ENCODE data around the gene ARHGAP22. TPM values are rescaled to one million over a fixed set of nuclear protein-coding genes. Genes with fewer than 3 reads are reported as not detected.

ARHGAP22 gene
- total RNA-seq, 1 donor: 22.9 TPM

DNA sequence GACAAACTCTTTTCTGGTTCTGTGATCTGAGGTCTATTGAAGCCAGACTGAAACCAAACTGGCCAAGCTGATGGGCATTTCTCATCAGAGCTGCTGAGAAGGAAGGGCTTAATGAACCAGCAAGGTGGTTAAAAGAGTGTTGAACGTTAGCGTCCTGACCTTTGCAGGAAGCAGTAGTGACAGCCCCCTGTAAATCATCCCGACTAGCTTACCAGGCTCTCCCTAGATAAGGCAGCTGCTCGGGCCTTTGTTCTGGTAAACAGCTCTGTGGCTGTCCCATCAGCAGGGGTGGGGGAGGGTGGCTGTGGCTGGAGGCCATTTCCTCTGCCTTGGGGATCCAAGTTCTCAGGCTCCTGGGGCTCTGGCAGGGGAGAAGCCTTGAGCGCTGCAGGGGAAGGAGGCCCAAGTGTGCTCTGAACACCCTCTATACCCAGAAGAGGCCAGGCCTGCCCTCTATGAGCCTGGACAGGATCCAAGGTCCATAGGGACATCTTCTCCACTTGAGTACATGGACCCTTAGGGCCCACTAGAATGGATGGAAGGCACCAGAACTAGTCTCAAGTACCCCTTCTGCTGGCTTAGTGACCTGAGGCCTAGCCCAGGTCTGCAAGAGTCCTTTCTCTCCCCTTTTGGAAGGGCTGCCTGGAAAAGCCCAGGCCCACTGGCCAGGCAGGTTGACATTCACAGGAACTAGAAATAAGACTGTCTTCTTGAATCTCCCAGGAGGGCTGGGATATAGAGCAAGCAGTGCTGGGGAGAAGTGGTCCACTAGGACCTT is 134.6 kb downstream of the ARHGAP22 start:
- DNase-seq (ENCODE audit: low read depth): peak; percentile 67

GRCh38 chr10:48469516-48470020 is 135.3 kb downstream of the ARHGAP22 start:
- DNase-seq (ENCODE audit: low read depth): no peak
- TF ChIP-seq CTCF (IDR thresholded peaks at IDR 0.05; ENCODE audit: insufficient read depth, low read depth, low read length): no peak
- H3K4me3 ChIP-seq (ENCODE audit: low read depth, low read length): no peak overlapping the region

More for the DNA sequence above, 134.6 kb downstream of the ARHGAP22 start:
- no peak for TF ChIP-seq CTCF (IDR thresholded peaks at IDR 0.05; ENCODE audit: insufficient read depth, low read depth, low read length)
- no peak overlapping the region for H3K4me3 ChIP-seq (ENCODE audit: low read depth, low read length)

DNA sequence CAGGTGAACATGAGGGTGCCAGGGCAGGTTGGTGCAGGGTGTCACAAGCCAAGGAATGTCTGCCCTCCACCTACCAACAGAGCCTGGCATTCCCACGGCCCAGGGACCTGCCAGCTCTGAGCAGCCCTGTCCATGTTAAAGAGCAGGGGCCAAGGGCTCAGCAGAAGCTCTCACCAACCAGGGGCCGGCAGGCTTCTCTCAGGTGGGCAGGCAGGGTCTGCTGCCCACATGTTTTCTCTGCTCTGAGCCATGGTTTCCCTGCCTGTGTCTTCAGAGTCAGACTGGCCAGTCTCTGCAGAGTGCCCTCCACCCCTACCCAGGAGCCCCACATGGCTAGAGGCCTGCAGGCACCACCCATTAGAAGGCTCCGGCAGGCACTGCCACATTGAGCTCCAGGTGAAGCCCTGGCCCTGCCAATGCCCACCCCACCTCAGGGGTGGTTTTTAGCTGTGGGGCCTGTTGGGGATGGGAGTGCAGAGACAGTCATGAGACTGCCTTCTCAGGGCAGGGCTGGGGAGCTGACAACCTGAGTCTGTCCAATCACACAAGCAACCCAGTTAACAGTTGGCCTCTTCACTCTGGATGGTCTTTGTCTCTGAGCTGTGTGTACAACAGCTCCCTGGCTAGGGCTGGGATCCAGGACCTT is 135.9 kb downstream of the ARHGAP22 start:
- no peak for DNase-seq (ENCODE audit: low read depth)
- H3K4me3 ChIP-seq (ENCODE audit: low read depth, low read length): no peak overlapping the region
- TF ChIP-seq CTCF (IDR thresholded peaks at IDR 0.05; ENCODE audit: insufficient read depth, low read depth, low read length): no peak

DNA sequence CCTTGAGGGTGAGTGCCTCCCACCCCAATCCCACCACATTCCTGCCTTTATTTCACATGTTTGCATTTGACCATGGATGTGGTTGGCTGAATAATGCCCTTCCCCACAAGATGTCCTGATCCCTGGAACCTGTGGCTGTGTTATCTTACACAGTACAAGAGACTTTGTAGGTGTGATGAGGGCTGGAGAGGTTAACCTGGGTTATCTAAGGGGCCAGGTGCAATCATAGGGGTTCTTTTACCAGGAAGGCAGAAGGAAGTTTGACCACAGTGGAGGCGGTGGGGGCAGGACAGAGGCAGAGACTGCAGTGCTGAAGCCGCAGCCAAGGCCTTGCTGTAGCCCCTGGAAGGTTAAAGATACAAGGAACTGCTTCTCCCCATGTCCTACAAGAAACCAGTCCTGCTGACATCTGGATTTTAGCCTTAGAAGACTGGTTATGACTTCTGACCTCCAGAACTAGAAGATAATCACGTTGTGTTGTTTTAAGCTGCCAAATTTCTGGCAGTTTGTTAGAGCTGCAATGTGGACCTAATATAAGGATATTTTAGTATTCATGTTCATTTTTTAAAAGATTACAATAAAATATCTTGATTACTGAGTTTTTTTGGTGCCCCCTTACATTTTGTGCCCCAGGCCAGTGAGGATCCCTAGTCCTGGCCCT is 136.6 kb downstream of the ARHGAP22 start:
- DNase-seq (ENCODE audit: low read depth): no peak
- H3K4me3 ChIP-seq (ENCODE audit: low read depth, low read length): no peak overlapping the region
- TF ChIP-seq CTCF (IDR thresholded peaks at IDR 0.05; ENCODE audit: insufficient read depth, low read depth, low read length): no peak

GRCh38 chr10:48467669-48468068 is 137.2 kb downstream of the ARHGAP22 start:
- TF ChIP-seq CTCF (IDR thresholded peaks at IDR 0.05; ENCODE audit: insufficient read depth, low read depth, low read length): no peak
- no peak for DNase-seq (ENCODE audit: low read depth)
- H3K4me3 ChIP-seq (ENCODE audit: low read depth, low read length): no peak overlapping the region

DNA sequence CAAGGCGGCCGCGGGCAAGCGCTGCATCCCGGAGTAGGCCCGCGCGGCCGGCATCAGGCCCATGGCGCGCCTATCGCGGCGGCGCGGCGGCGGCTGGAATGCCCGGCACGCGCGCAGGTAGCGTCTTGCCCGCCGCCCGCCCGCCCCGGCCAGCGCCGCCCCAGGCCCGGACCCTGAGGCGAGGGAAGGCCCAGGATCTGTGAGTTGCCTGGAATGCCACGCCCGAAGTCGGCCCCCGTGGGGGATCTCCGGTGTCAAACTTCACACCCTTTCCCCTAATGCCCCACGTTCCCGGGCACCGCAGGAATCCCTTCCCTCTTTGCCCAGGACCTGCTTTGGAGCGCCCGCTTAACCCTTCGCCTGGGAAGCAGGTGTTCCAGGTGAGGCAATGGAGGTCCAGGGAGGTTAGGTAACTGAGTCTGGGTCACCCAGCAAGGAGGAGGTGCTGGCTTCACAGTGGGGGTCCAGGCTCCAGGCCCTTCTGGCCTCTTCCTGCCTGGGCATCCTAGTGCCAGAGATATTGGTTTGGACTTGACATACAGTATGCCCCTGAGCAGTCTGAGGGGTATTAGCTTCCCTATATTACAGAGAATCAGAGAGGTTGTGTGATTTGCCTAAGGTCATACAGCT is 138.1 kb downstream of the ARHGAP22 start:
- TF ChIP-seq CTCF (IDR thresholded peaks at IDR 0.05; ENCODE audit: insufficient read depth, low read depth, low read length): no peak
- no peak overlapping the region for H3K4me3 ChIP-seq (ENCODE audit: low read depth, low read length)
- DNase-seq (ENCODE audit: low read depth): no peak
